ENCODE measurements around the gene ABO.

DNA sequence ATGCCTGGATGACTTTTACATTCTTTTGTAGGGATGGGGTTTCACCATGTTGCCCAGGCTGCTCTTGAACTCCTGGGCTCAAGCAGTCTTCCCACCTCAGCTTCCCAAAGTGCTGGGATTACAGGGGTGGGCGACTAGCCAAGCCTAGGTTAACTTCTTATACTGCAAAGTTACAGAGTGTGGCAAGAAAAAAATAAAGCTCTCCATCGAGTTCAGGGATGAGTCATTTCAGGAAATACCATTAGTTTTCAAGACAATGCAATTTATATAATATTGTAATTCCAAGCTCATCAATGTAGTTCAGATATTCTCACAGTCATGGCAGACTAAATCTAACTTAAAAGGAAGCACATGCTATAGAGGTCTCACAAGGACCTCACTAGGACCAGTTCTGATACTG is 11.5 kb upstream of the ABO start:
- TF ChIP-seq CTCF (IDR thresholded peaks at IDR 0.05) (no peak), POLR2A (IDR thresholded peaks at IDR 0.05) (no peak), EP300 (IDR thresholded peaks at IDR 0.05) (no peak)

Data from ovary (tissue), 3 donors.